DMS53 treated with DMSO at 0.1 percent for 48 hours (cell line): ENCODE data around the gene AIFM1.

Experiments
- DNase-seq: peaks from one replicate; lab custom pipeline; 2025; ENCODE audit not compliant: unreplicated experiment; lab: John Stamatoyannopoulos, UW

AIFM1 gene

GRCh38 chrX:130095249-130096030 is 70.2 kb downstream of the AIFM1 start:
- DNase-seq: no peak

GRCh38 chrX:130094696-130095095 is 70.9 kb downstream of the AIFM1 start:
- no peak for DNase-seq

- DNase-seq: no peak
These were observed 72.4 kb downstream of the AIFM1 start for GRCh38 chrX:130093271-130093670.

GRCh38 chrX:130091980-130092522 is 73.6 kb downstream of the AIFM1 start:
- no peak for DNase-seq

GRCh38 chrX:130090364-130090763 is 75.3 kb downstream of the AIFM1 start:
- no peak for DNase-seq

GRCh38 chrX:130086447-130087206 is 79.0 kb downstream of the AIFM1 start:
- DNase-seq: no peak

- DNase-seq: no peak
These were observed 79.8 kb downstream of the AIFM1 start for GRCh38 chrX:130085551-130086446.

GRCh38 chrX:130084631-130085237 is 80.9 kb downstream of the AIFM1 start:
- DNase-seq: no peak

GRCh38 chrX:130083656-130084382 is 81.8 kb downstream of the AIFM1 start:
- no peak for DNase-seq

GRCh38 chrX:130083107-130083490 is 82.5 kb downstream of the AIFM1 start:
- DNase-seq: no peak

GRCh38 chrX:130082244-130083106 is 83.2 kb downstream of the AIFM1 start:
- DNase-seq: no peak

GRCh38 chrX:130081421-130082045 is 84.1 kb downstream of the AIFM1 start:
- DNase-seq: no peak

- no peak for DNase-seq
These were observed 84.8 kb downstream of the AIFM1 start for GRCh38 chrX:130080791-130081367.

- DNase-seq: peak; percentile 64
These were observed 85.7 kb downstream of the AIFM1 start for GRCh38 chrX:130079824-130080406.
